GM23248 (cell line): Measurements from ENCODE around the gene TMEM255A. TPM values are rescaled to one million over a fixed set of nuclear protein-coding genes. Genes with fewer than 3 reads are reported as not detected.

Experiments used
- DNase-seq: peaks from one replicate; pipeline ENCODE4 v3.0.0-alpha.2; 2015
- H2AFZ ChIP-seq: fragments of 200-600 bp; sonication (generic); 2 replicates; pipeline ENCODE4 v1.6.1; 2016; ENCODE audit warnings: antibody characterized with exemption
- H3F3A ChIP-seq: fragments of 200-600 bp; sonication (generic); 2 replicates; pipeline ENCODE4 v1.6.1; 2016; ENCODE audit warnings: mild to moderate bottlenecking, antibody characterized with exemption, mixed run types; ENCODE audit not compliant: insufficient read depth
- H3K27ac ChIP-seq: fragments of 200-600 bp; sonication (generic); 2 replicates; pipeline ENCODE4 v1.5.1; 2016; ENCODE audit warnings: mild to moderate bottlenecking
- H3K27me3 ChIP-seq: fragments of 200-600 bp; sonication (generic); replicated peaks from 2 replicates; pipeline ENCODE4 v1.6.1; 2016; ENCODE audit warnings: mild to moderate bottlenecking; ENCODE audit not compliant: insufficient read depth
- H3K36me3 ChIP-seq: fragments of 200-600 bp; sonication (generic); 2 replicates; pipeline ENCODE4 v1.6.1; 2016; ENCODE audit warnings: low read depth, mild to moderate bottlenecking
- H3K4me1 ChIP-seq: fragments of 200-600 bp; sonication (generic); 2 replicates; pipeline ENCODE4 v1.6.1; 2016; ENCODE audit warnings: mild to moderate bottlenecking; ENCODE audit not compliant: insufficient read depth
- H3K4me2 ChIP-seq: fragments of 200-600 bp; sonication (generic); one replicate; pipeline ENCODE4 v1.6.1; 2016; ENCODE audit warnings: mild to moderate bottlenecking; ENCODE audit not compliant: unreplicated experiment
- H3K4me3 ChIP-seq: fragments of 200-600 bp; sonication (generic); 2 replicates; pipeline ENCODE4 v1.5.1; 2016; ENCODE audit warnings: mild to moderate bottlenecking
- H3K79me2 ChIP-seq: fragments of 200-600 bp; sonication (generic); 2 replicates; pipeline ENCODE4 v1.6.1; 2016; ENCODE audit warnings: mild to moderate bottlenecking; ENCODE audit not compliant: insufficient read depth
- H3K9ac ChIP-seq: fragments of 200-600 bp; sonication (generic); 2 replicates; pipeline ENCODE4 v1.6.1; 2016; ENCODE audit warnings: mild to moderate bottlenecking
- H3K9me2 ChIP-seq: fragments of 200-600 bp; sonication (generic); 2 replicates; pipeline ENCODE4 v1.6.1; 2016; ENCODE audit warnings: mixed run types, mild to moderate bottlenecking, moderate library complexity; ENCODE audit not compliant: insufficient read depth
- H3K9me3 ChIP-seq: fragments of 200-600 bp; sonication (generic); one replicate; pipeline ENCODE4 v1.6.1; 2017; ENCODE audit warnings: low read depth
- H4K20me1 ChIP-seq: fragments of 200-600 bp; sonication (generic); 2 replicates; pipeline ENCODE4 v1.6.0; 2016; ENCODE audit not compliant: insufficient read depth
- EZH2 ChIP-seq: fragments of 200-600 bp; sonication (generic); IDR thresholded peaks from 2 replicates; pipeline ENCODE4 v1.6.1; 2018; ENCODE audit warnings: antibody characterized with exemption, mild to moderate bottlenecking; ENCODE audit not compliant: insufficient read depth, poor library complexity, severe bottlenecking
- EZH2phosphoT487 ChIP-seq: fragments of 200-600 bp; sonication (generic); IDR thresholded peaks from 2 replicates; pipeline ENCODE4 v1.6.1; 2018; ENCODE audit warnings: antibody characterized with exemption, moderate library complexity, mild to moderate bottlenecking, low read depth; ENCODE audit not compliant: insufficient read depth
- WGBS, 2 experiments: methylation state at CpG; one replicate each; pipeline ENCODE4 v1.1.6; 2015 to 2017; ENCODE audit warnings: low lambda C conversion rate in 2 of 2, low coverage in 1 of 2; ENCODE audit errors: missing lambda C conversion rate in 2 of 2; 5-methylcytosine and 5-hydroxymethylcytosine counted together
- in situ Hi-C: fragments of 300-500 bp; cut with MboI; formaldehyde crosslinking; loops from 2 replicates; pipeline ENCODE4 v1.15.0; 2020
- polyA plus RNA-seq: library from polyadenylated mRNA; unstranded; fragments of >200 nt; fragmentation: Nextera tagmentation; extraction: Ambion mirVana; gene quantifications from 2 replicates; pipeline ENCODE4 v1.2.1, GENCODE V29; 2016
- total RNA-seq: library from RNA; depleted of rRNA; stranded (reverse); fragments of >200 nt; shearing (Covaris generic); gene quantifications from 2 replicates; pipeline ENCODE4 v1.2.3, GENCODE V29; 2014

The TMEM255A gene
- total and polyA plus RNA-seq, 2 experiments from 2014 or later, result not detected

DNA sequence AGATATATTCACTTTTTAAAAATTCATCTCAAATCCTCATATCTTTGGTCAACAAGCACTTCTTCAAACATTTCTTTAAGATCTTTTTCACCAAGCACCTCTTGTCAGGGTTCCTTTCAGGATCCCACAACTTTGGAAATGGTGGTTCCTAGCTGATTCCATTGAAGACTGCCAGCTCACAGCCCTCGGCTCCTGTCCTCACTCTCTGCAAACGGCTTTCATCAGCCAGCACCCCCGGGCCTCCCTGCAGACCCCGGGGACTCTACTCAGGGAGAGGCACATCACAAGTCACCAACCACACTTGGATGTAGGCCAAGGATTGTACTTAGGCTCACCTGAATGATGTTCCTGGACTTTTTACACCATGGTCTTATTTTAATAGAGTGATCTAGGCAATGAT, 40.7 kb downstream of the TMEM255A start:
- H2AFZ ChIP-seq, result no peak overlapping the region
- in situ Hi-C loops, result no loop called here
- no peak overlapping the region for H3K9ac ChIP-seq
- no peaks in the 10 kb centered on the region for H3K9me3 ChIP-seq
- H3K27me3 ChIP-seq, result no peaks in the 10 kb centered on the region
- H3K36me3 ChIP-seq, result no peaks in the 10 kb centered on the region
- H3F3A ChIP-seq, result no peaks in the 10 kb centered on the region
- no peak overlapping the region for H3K4me2 ChIP-seq
- TF ChIP-seq EZH2, result no peak
- TF ChIP-seq EZH2phosphoT487, result no peak
- WGBS, 2 experiments, result 64 to 94% methylated on average over 2 to 4 of the region's 4 CpGs
- H3K9me2 ChIP-seq, result no peaks in the 10 kb centered on the region
- H4K20me1 ChIP-seq, result no peaks in the 10 kb centered on the region
- no peak for DNase-seq
- H3K27ac ChIP-seq, result no peak overlapping the region
- H3K4me3 ChIP-seq, result no peak overlapping the region
- no peaks in the 10 kb centered on the region for H3K4me1 ChIP-seq
- no peaks in the 10 kb centered on the region for H3K79me2 ChIP-seq

DNA sequence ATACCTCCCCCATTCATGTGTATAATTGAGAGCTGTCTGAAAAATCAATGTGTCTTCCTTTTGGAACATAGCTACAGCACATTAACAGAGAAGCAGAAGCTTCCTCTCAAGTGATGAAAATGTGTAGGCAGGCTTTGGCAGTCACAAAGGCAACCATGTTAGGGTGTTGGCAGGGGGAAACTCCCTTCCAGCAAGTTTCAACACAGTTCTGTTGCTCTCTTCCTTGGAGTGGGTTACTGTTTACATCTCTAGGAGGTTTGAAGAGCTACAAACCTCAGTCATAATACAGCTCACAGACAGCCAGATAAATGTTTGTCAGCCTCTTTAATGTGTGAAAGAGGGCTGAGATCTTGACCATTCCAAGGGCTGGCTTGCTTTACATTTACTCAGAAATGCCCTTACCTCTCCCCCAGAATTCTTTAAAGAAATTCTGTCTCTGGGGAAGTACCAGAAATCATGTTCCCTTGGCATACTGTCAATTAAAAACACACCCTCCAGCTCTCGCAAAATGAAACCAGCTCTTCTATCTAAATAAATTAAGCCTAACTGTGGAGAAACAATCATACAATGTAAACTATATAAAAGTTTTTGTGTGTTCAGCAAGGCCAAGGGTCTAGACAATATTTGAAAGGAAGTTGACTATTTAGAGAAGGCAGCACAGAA, 41.8 kb downstream of the TMEM255A start:
- Histone ChIP-seq H3K4me2 (no peak overlapping the region), H3K27ac (peak overlapping the region; percentile 37; the same call in 1 of the 2 replicates), H3K4me1 (no peaks in the 10 kb centered on the region), H3K9me2 (no peaks in the 10 kb centered on the region), H2AFZ (no peak overlapping the region), H3K27me3 (no peaks in the 10 kb centered on the region), H3F3A (no peaks in the 10 kb centered on the region), H3K4me3 (no peak overlapping the region), H3K9ac (no peak overlapping the region), H3K9me3 (no peaks in the 10 kb centered on the region), H3K79me2 (no peaks in the 10 kb centered on the region), H3K36me3 (no peaks in the 10 kb centered on the region), H4K20me1 (no peaks in the 10 kb centered on the region)
- TF ChIP-seq EZH2 (no peak), EZH2phosphoT487 (no peak)
- in situ Hi-C loops, result no loop called here
- 0 to 5% methylated on average over 1 of the region's 1 CpG for WGBS, 2 experiments
- DNase-seq, result peak; percentile 52

- Histone ChIP-seq H3K27me3 (no peaks in the 10 kb centered on the region), H3K36me3 (no peaks in the 10 kb centered on the region), H4K20me1 (no peaks in the 10 kb centered on the region), H3K9ac (no peak overlapping the region), H3K4me2 (no peak overlapping the region), H3F3A (no peaks in the 10 kb centered on the region), H3K4me3 (no peak overlapping the region), H3K9me3 (no peaks in the 10 kb centered on the region), H3K9me2 (no peaks in the 10 kb centered on the region), H3K4me1 (no peaks in the 10 kb centered on the region), H3K27ac (no peak overlapping the region), H3K79me2 (no peaks in the 10 kb centered on the region), H2AFZ (no peak overlapping the region)
- TF ChIP-seq EZH2 (no peak), EZH2phosphoT487 (no peak)
- in situ Hi-C loops, result no loop called here
- no peak for DNase-seq
Measured at GRCh38 chrX:120264341-120264740, 46.9 kb downstream of the TMEM255A start.

- H3K9me3 ChIP-seq, result no peaks in the 10 kb centered on the region
- WGBS, 2 experiments, result 83 to 84% methylated on average over 7 to 8 of the region's 8 CpGs
- H3K36me3 ChIP-seq, result no peaks in the 10 kb centered on the region
- in situ Hi-C loops, result no loop called here
- H3K4me3 ChIP-seq, result no peak overlapping the region
- H3K27me3 ChIP-seq, result no peaks in the 10 kb centered on the region
- H2AFZ ChIP-seq, result no peak overlapping the region
- H3K27ac ChIP-seq, result no peak overlapping the region
- TF ChIP-seq EZH2phosphoT487 (no peak), EZH2 (no peak)
- no peak overlapping the region for H3K4me2 ChIP-seq
- no peaks in the 10 kb centered on the region for H3K79me2 ChIP-seq
- no peak for DNase-seq
- H3K9me2 ChIP-seq, result no peaks in the 10 kb centered on the region
- no peaks in the 10 kb centered on the region for H4K20me1 ChIP-seq
- H3K9ac ChIP-seq, result no peak overlapping the region
- H3F3A ChIP-seq, result no peaks in the 10 kb centered on the region
- no peaks in the 10 kb centered on the region for H3K4me1 ChIP-seq
Measured at GRCh38 chrX:120262859-120263708, 48.2 kb downstream of the TMEM255A start.
